K562 (cell line): Measurements from ENCODE around the gene RNF26. TPM values are rescaled to one million over a fixed set of nuclear protein-coding genes. Genes with fewer than 3 reads are reported as not detected.

Experiments
- ASH1L ChIP-seq: fragments of 450-650 bp; IDR thresholded peaks from 2 replicates; pipeline ENCODE4 v1.6.1; 2018; ENCODE audit warnings: borderline replicate concordance, mild to moderate bottlenecking, low read depth; ENCODE audit not compliant: partially characterized antibody
- GABPB1 ChIP-seq: sonication (generic); formaldehyde crosslinking; IDR thresholded peaks from 2 replicates; pipeline ENCODE4 v1.8.0; 2022; ENCODE audit warnings: mild to moderate bottlenecking, missing genetic modification reagents
- HMG20B ChIP-seq: fragments of 250-450 bp; sonication (Bioruptor Pico); IDR thresholded peaks from 2 replicates; pipeline ENCODE4 v1.5.0; 2021; ENCODE audit warnings: mild to moderate bottlenecking
- HNRNPH1 ChIP-seq: fragments of 200-400 bp; formaldehyde crosslinking; optimal IDR thresholded peaks from 2 replicates; pipeline ENCODE3; 2017; ENCODE audit warnings: low read depth, mild to moderate bottlenecking, low read length, moderate library complexity
- ID3 ChIP-seq, 2 experiments: fragments of 250-450 bp in 1 of 2; fragments of 450-650 bp in 1 of 2; sonication (Bioruptor Pico) in 1 of 2; IDR thresholded peaks; 2 replicates each; pipeline versions ENCODE4 v1.6.1 to v1.8.0; 2016 to 2021; ENCODE audit warnings: mild to moderate bottlenecking in 2 of 2, moderate library complexity in 2 of 2, missing compliant biosample characterization in 1 of 2, missing genetic modification characterization in 1 of 2
- MECOM ChIP-seq: fragments of 250-450 bp; sonication (Bioruptor Pico); IDR thresholded peaks from 2 replicates; pipeline ENCODE4 v1.8.0; 2022; ENCODE audit warnings: inconsistent platforms
- PKNOX1 ChIP-seq: fragments of 450-650 bp; IDR thresholded peaks from 2 replicates; pipeline ENCODE4 v1.6.1; 2016
- PRPF4 ChIP-seq: fragments of 200-400 bp; formaldehyde crosslinking; IDR thresholded peaks from one replicate; pipeline ENCODE4 v1.6.1; 2017; ENCODE audit warnings: low read length, low read depth, mild to moderate bottlenecking; ENCODE audit not compliant: insufficient read depth, poor library complexity, severe bottlenecking
- SMARCB1 ChIP-seq: IDR thresholded peaks from 2 replicates; pipeline ENCODE4 v1.6.1; 2011; ENCODE audit warnings: improper control_type of control experiment, low read depth; ENCODE audit not compliant: insufficient read length
- TFE3 ChIP-seq: fragments of 450-650 bp; formaldehyde crosslinking; IDR thresholded peaks from 2 replicates; pipeline ENCODE4 v1.4.0; 2020; ENCODE audit warnings: mild to moderate bottlenecking, mixed read lengths
- THRAP3 ChIP-seq: fragments of 450-650 bp; IDR thresholded peaks from 2 replicates; pipeline ENCODE4 v1.6.1; 2016; ENCODE audit warnings: mild to moderate bottlenecking, inconsistent platforms, borderline replicate concordance
- XRCC3 ChIP-seq: fragments of 450-650 bp; IDR thresholded peaks from 2 replicates; pipeline ENCODE4 v1.6.1; 2017; ENCODE audit warnings: mild to moderate bottlenecking, moderate library complexity
- ZNF408 ChIP-seq: fragments of 250-450 bp; sonication (Bioruptor Pico); IDR thresholded peaks from 2 replicates; pipeline ENCODE4 v1.4.0; 2020; ENCODE audit warnings: low read depth, mild to moderate bottlenecking, moderate library complexity
- polyA plus RNA-seq, 8 experiments: library from polyadenylated mRNA; depleted of rRNA in 4 of 8; stranded (reverse) in 5 of 8; unstranded in 3 of 8; fragments of >200 nt; fragmentation: Nextera tagmentation in 2 of 8; fragmentation: Illumina TruSeq in 1 of 8; extraction: Ambion mirVana in 2 of 8; extraction: Trizol in 1 of 8; gene quantifications; 2 replicates each; pipeline versions ENCODE4 v1.2.1 to v1.2.3, GENCODE V29; 2011 to 2014; ENCODE audit warnings: inconsistent platforms in 1 of 8, missing spikeins in 1 of 8
- total RNA-seq, 7 experiments: library from RNA; depleted of rRNA in 6 of 7; stranded (reverse); fragments of >200 nt in 6 of 7; fragmentation: Illumina TruSeq in 2 of 7; extraction: Trizol in 2 of 7; gene quantifications; 2 replicates each; pipeline versions ENCODE4 v1.2.1 to v1.2.3, GENCODE V29; 2011 to 2021; ENCODE audit warnings: low replicate concordance in 1 of 7
- TF ChIP-seq, protein P1 (sequence below): sonication (generic); formaldehyde crosslinking; IDR thresholded peaks from 2 replicates; pipeline ENCODE4 v1.8.0; 2023; ENCODE audit warnings: mild to moderate bottlenecking, missing genetic modification reagents
- TF ChIP-seq, protein P2 (sequence below): fragments of 250-450 bp; sonication (Bioruptor Pico); IDR thresholded peaks from 2 replicates; pipeline ENCODE4 v1.9.0; 2021; ENCODE audit warnings: mild to moderate bottlenecking, inconsistent platforms

The RNF26 gene
- total and polyA plus RNA-seq, 9 of the 15 experiments (the other 6 are each of a cell fraction or from before 2014, with no cell fraction given), result 5.3 to 53.6 (median 12.7) TPM

DNA sequence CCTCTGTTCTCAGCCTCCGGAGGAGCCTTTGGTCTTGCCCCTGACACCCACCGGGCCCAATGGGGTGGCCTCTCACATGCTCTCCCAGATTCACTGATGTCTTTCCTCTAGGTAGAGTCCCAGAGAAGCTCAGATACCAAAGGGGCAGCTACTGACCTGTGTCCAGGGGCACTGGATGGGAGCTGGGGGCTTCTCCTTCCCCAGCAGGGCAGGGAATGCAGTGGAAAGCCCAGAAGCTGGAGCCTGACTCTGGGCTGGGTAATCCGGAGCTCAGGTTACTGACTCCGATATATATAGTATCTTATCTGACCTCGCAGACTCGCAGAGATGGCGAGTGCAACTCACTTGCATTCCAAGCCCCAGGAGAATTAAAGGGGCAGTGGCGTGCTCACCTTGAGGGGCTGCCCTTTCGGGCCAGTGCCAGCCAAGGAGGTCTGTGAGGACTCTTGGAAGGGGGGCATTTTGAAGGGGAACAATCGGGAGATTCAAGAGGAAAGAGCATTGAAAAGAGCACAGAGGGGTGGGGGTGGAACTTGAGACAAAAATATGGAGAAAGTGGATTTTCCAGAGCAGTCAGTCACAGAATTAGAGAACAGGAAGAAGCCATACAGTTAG lies 44.6 kb downstream of the RNF26 start (continued):
- TF ChIP-seq XRCC3, result no peak
- TF ChIP-seq TFE3 (CRISPR knock-in tag), result no peak
- TF ChIP-seq PRPF4, result no peak
- no peak for TF ChIP-seq GABPB1 (CRISPR knock-in tag)
- TF ChIP-seq THRAP3, result no peak
- no peak for TF ChIP-seq ID3 (CRISPR knock-in tag; IDR thresholded peaks at IDR 0.05)
- TF ChIP-seq ID3 (tag; IDR thresholded peaks at IDR 0.05), result no peak
- no peak for TF ChIP-seq HMG20B
- no peak for TF ChIP-seq MECOM (CRISPR knock-in tag)
- TF ChIP-seq, protein P1, sequence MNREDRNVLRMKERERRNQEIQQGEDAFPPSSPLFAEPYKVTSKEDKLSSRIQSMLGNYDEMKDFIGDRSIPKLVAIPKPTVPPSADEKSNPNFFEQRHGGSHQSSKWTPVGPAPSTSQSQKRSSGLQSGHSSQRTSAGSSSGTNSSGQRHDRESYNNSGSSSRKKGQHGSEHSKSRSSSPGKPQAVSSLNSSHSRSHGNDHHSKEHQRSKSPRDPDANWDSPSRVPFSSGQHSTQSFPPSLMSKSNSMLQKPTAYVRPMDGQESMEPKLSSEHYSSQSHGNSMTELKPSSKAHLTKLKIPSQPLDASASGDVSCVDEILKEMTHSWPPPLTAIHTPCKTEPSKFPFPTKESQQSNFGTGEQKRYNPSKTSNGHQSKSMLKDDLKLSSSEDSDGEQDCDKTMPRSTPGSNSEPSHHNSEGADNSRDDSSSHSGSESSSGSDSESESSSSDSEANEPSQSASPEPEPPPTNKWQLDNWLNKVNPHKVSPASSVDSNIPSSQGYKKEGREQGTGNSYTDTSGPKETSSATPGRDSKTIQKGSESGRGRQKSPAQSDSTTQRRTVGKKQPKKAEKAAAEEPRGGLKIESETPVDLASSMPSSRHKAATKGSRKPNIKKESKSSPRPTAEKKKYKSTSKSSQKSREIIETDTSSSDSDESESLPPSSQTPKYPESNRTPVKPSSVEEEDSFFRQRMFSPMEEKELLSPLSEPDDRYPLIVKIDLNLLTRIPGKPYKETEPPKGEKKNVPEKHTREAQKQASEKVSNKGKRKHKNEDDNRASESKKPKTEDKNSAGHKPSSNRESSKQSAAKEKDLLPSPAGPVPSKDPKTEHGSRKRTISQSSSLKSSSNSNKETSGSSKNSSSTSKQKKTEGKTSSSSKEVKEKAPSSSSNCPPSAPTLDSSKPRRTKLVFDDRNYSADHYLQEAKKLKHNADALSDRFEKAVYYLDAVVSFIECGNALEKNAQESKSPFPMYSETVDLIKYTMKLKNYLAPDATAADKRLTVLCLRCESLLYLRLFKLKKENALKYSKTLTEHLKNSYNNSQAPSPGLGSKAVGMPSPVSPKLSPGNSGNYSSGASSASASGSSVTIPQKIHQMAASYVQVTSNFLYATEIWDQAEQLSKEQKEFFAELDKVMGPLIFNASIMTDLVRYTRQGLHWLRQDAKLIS (CRISPR knock-in tag), result no peak
- TF ChIP-seq, protein P2, sequence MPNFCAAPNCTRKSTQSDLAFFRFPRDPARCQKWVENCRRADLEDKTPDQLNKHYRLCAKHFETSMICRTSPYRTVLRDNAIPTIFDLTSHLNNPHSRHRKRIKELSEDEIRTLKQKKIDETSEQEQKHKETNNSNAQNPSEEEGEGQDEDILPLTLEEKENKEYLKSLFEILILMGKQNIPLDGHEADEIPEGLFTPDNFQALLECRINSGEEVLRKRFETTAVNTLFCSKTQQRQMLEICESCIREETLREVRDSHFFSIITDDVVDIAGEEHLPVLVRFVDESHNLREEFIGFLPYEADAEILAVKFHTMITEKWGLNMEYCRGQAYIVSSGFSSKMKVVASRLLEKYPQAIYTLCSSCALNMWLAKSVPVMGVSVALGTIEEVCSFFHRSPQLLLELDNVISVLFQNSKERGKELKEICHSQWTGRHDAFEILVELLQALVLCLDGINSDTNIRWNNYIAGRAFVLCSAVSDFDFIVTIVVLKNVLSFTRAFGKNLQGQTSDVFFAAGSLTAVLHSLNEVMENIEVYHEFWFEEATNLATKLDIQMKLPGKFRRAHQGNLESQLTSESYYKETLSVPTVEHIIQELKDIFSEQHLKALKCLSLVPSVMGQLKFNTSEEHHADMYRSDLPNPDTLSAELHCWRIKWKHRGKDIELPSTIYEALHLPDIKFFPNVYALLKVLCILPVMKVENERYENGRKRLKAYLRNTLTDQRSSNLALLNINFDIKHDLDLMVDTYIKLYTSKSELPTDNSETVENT (CRISPR knock-in tag), result no peak
- no peak for TF ChIP-seq HNRNPH1
- TF ChIP-seq ASH1L, result no peak
- peak; percentile 58 for TF ChIP-seq PKNOX1
- TF ChIP-seq ZNF408, result no peak
- TF ChIP-seq SMARCB1, result no peak
